ENCODE measurements around the gene TARS1.
A peak's percentile ranks its signal among the peaks of the same experiment; 100 is the strongest.

Gene TARS1

GRCh38 chr5:33440482-33441240 is at the start of gene TARS1 (continued):
- TF ChIP-seq SP7 (tag by site-specific recombination; IDR thresholded peaks at IDR 0.05) (peak; percentile 96), ZNF23 (tag by site-specific recombination; IDR thresholded peaks at IDR 0.05; ENCODE audit: borderline replicate concordance) (no peak), ZNF114 (tag by site-specific recombination; IDR thresholded peaks at IDR 0.05) (no peak), GLIS2 (tag by site-specific recombination; IDR thresholded peaks at IDR 0.05) (peak; percentile 95), ATF2 (tag by site-specific recombination; IDR thresholded peaks at IDR 0.05; ENCODE audit: low read depth) (peak; percentile 68; the same call in 1 of the 2 replicates), ZBTB10 (tag by site-specific recombination; IDR thresholded peaks at IDR 0.05) (no peak; the same call in 1 of the 2 replicates), ZNF529 (tag by site-specific recombination; IDR thresholded peaks at IDR 0.05; ENCODE audit: insufficient replicate concordance) (no peak), ZBTB8A (tag by site-specific recombination; IDR thresholded peaks at IDR 0.05) (peak; percentile 88), ZNF561 (tag by site-specific recombination; IDR thresholded peaks at IDR 0.05; ENCODE audit: borderline replicate concordance) (no peak), GLI4 (tag by site-specific recombination; IDR thresholded peaks at IDR 0.05) (no peak), ZNF155 (tag by site-specific recombination; IDR thresholded peaks at IDR 0.05) (no peak), ZNF76 (tag by site-specific recombination; IDR thresholded peaks at IDR 0.05; ENCODE audit: borderline replicate concordance, low read depth) (peak; percentile 85), ZNF148 (tag by site-specific recombination; IDR thresholded peaks at IDR 0.05; ENCODE audit: borderline replicate concordance) (no peak), ZNF112 (tag by site-specific recombination; IDR thresholded peaks at IDR 0.05) (no peak), TRIM28 (IDR thresholded peaks at IDR 0.05; ENCODE audit: borderline replicate concordance, low read length) (0 out of 2 replicates have a peak, but pooled peaks have one; percentile 4), ZNF140 (tag by site-specific recombination; IDR thresholded peaks at IDR 0.05) (peak; percentile 36; the same call in 1 of the 2 replicates), KLF7 (tag by site-specific recombination; IDR thresholded peaks at IDR 0.05; ENCODE audit: borderline replicate concordance) (0 out of 2 replicates have a peak, but pooled peaks have one; percentile 73), ZNF10 (tag by site-specific recombination; IDR thresholded peaks at IDR 0.05) (no peak; the same call in 1 of the 2 replicates), ZNF416 (tag by site-specific recombination; IDR thresholded peaks at IDR 0.05) (no peak), ZBTB48 (tag by site-specific recombination; IDR thresholded peaks at IDR 0.05) (no peak), ELK4 (IDR thresholded peaks at IDR 0.05; ENCODE audit: borderline replicate concordance, low read depth, low read length) (no peak), WT1 (tag by site-specific recombination; IDR thresholded peaks at IDR 0.05) (peak; percentile 48; the same call in 1 of the 2 replicates), ZNF19 (tag by site-specific recombination; IDR thresholded peaks at IDR 0.05; ENCODE audit: low read depth) (no peak), ZSCAN4 (tag by site-specific recombination; IDR thresholded peaks at IDR 0.05) (no peak), ZNF600 (tag by site-specific recombination; IDR thresholded peaks at IDR 0.05) (peak; percentile 86), ZNF121 (tag by site-specific recombination; IDR thresholded peaks at IDR 0.05) (no peak; the same call in 1 of the 2 replicates), ZNF664 (tag by site-specific recombination; IDR thresholded peaks at IDR 0.05) (no peak; the same call in 1 of the 2 replicates), ZNF837 (tag by site-specific recombination; IDR thresholded peaks at IDR 0.05) (no peak), ZEB2 (tag by site-specific recombination; IDR thresholded peaks at IDR 0.05) (peak; percentile 22), ZFP37 (tag by site-specific recombination; IDR thresholded peaks at IDR 0.05) (peak; percentile 88), ZNF585B (tag by site-specific recombination; IDR thresholded peaks at IDR 0.05) (no peak)
